Uterus (tissue), 4 donors: ENCODE results near the gene INPP5A. TPM values are rescaled to one million over a fixed set of nuclear protein-coding genes. Genes with fewer than 3 reads are reported as not detected.

Source experiments
- DNase-seq, 2 donors: peaks; one replicate each; pipeline ENCODE4 v3.0.0-alpha.2; 2019 to 2020
- H3K27ac ChIP-seq, 2 donors: fragments of 200-600 bp; sonication (generic); 1 replicate in 1 of 2; 2 replicates in 1 of 2; pipeline ENCODE4 v1.5.1; 2016 to 2018
- H3K27me3 ChIP-seq, 2 donors: fragments of 200-600 bp; sonication (generic); one replicate each; pipeline ENCODE4 v1.5.1; 2018 to 2019; ENCODE audit warnings: control low read depth in 1 of 2
- H3K36me3 ChIP-seq, 2 donors: fragments of 200-600 bp; sonication (generic); one replicate each; pipeline ENCODE4 v1.5.1; 2019; ENCODE audit warnings: control low read depth in 1 of 2
- H3K4me1 ChIP-seq, 2 donors: fragments of 200-600 bp; sonication (generic); one replicate each; pipeline ENCODE4 v1.5.1; 2018 to 2019; ENCODE audit warnings: control low read depth in 1 of 2
- H3K4me3 ChIP-seq, 2 donors: fragments of 200-600 bp; sonication (generic); 1 replicate in 1 of 2; 2 replicates in 1 of 2; pipeline ENCODE4 v1.5.1; 2018 to 2019; ENCODE audit warnings: mild to moderate bottlenecking in 1 of 2
- H3K9me3 ChIP-seq, 2 donors: fragments of 200-600 bp; sonication (generic); one replicate each; pipeline ENCODE4 v1.5.1; 2019; ENCODE audit warnings: control low read depth in 1 of 2
- CTCF ChIP-seq, 4 experiments: fragments of 200-600 bp in 2 of 4; fragments of 450-650 bp in 2 of 4; sonication (generic) in 2 of 4; IDR thresholded peaks; one replicate each; pipeline ENCODE4 v1.5.1; 2016 to 2019; ENCODE audit warnings: antibody characterized with exemption in 4 of 4, mild to moderate bottlenecking in 2 of 4, moderate library complexity in 1 of 4
- POLR2A ChIP-seq, 2 donors: fragments of 450-650 bp; IDR thresholded peaks; one replicate each; pipeline ENCODE4 v1.6.1; 2016; ENCODE audit warnings: antibody characterized with exemption in 2 of 2, mild to moderate bottlenecking in 1 of 2, moderate library complexity in 1 of 2
- intact Hi-C: fragments of 100-400 bp; cut with DNase I; formaldehyde crosslinking; loops from one replicate; pipeline ENCODE4 v1.15.1; 2023; ENCODE audit warnings: low total_unique reads
- total RNA-seq, 4 donors: library from RNA; depleted of rRNA in 3 of 4; stranded (reverse); fragments of >200 nt in 3 of 4; gene quantifications; one replicate each; pipeline versions ENCODE4 v1.1.0 to v1.2.4, GENCODE V29; 2014 to 2023
- donor health status: DM: yes; HTN: yes; CAD: no.

Gene INPP5A
- total RNA-seq, 4 donors from 2014 or later, result 22.5 to 160 (median 93.2) TPM

- H3K27ac ChIP-seq, result no peak overlapping the region
- no peak overlapping the region for H3K4me3 ChIP-seq
- no peaks in the 10 kb centered on the region for H3K4me1 ChIP-seq
- intact Hi-C loops, result no loop called here
- DNase-seq, result no peak
- no peaks in the 10 kb centered on the region for H3K27me3 ChIP-seq
- H3K9me3 ChIP-seq, result no peaks in the 10 kb centered on the region
- no peak for TF ChIP-seq POLR2A (IDR thresholded peaks at IDR 0.05)
- no peak for TF ChIP-seq CTCF (IDR thresholded peaks at IDR 0.05)
- H3K36me3 ChIP-seq, result no peaks in the 10 kb centered on the region
Measured at GRCh38 chr10:132745971-132746370, 208.4 kb downstream of the INPP5A start.

GRCh38 chr10:132746386-132746785 is 208.8 kb downstream of the INPP5A start:
- DNase-seq, result no peak
- H3K36me3 ChIP-seq, result no peaks in the 10 kb centered on the region
- TF ChIP-seq POLR2A (IDR thresholded peaks at IDR 0.05) (no peak), CTCF (IDR thresholded peaks at IDR 0.05) (no peak)
- H3K27me3 ChIP-seq, result no peaks in the 10 kb centered on the region
- H3K4me3 ChIP-seq, result no peak overlapping the region
- intact Hi-C loops, result no loop called here
- no peak overlapping the region for H3K27ac ChIP-seq
- no peaks in the 10 kb centered on the region for H3K4me1 ChIP-seq
- H3K9me3 ChIP-seq, result no peaks in the 10 kb centered on the region

GRCh38 chr10:132746801-132747625 is 209.4 kb downstream of the INPP5A start:
- intact Hi-C loops, result no loop called here
- Histone ChIP-seq H3K9me3 (no peaks in the 10 kb centered on the region), H3K27me3 (no peaks in the 10 kb centered on the region), H3K27ac (no peak overlapping the region), H3K4me3 (no peak overlapping the region), H3K4me1 (no peaks in the 10 kb centered on the region), H3K36me3 (no peaks in the 10 kb centered on the region)
- TF ChIP-seq POLR2A (IDR thresholded peaks at IDR 0.05), result no peak
- no peak for TF ChIP-seq CTCF (IDR thresholded peaks at IDR 0.05)
- DNase-seq, result no peak

- Histone ChIP-seq H3K9me3 (no peaks in the 10 kb centered on the region), H3K27ac (no peak overlapping the region), H3K4me1 (no peaks in the 10 kb centered on the region), H3K4me3 (no peak overlapping the region), H3K27me3 (no peaks in the 10 kb centered on the region), H3K36me3 (no peaks in the 10 kb centered on the region)
- TF ChIP-seq POLR2A (IDR thresholded peaks at IDR 0.05) (no peak), CTCF (IDR thresholded peaks at IDR 0.05) (no peak)
- DNase-seq, result no peak
- intact Hi-C loops, result no loop called here
Measured at GRCh38 chr10:132748135-132748534, 210.5 kb downstream of the INPP5A start.

GRCh38 chr10:132748545-132749370 is 211.2 kb downstream of the INPP5A start:
- TF ChIP-seq CTCF (IDR thresholded peaks at IDR 0.05) (no peak), POLR2A (IDR thresholded peaks at IDR 0.05) (no peak)
- DNase-seq, result no peak
- intact Hi-C loops, result no loop called here
- no peaks in the 10 kb centered on the region for H3K9me3 ChIP-seq
- no peak overlapping the region for H3K4me3 ChIP-seq
- no peaks in the 10 kb centered on the region for H3K27me3 ChIP-seq
- H3K4me1 ChIP-seq, result no peaks in the 10 kb centered on the region
- no peaks in the 10 kb centered on the region for H3K36me3 ChIP-seq
- no peak overlapping the region for H3K27ac ChIP-seq
